GM23338 (cell line): Measurements from ENCODE around the gene SORL1. TPM values are rescaled to one million over a fixed set of nuclear protein-coding genes. Genes with fewer than 3 reads are reported as not detected.

Experiments
- ATAC-seq: fragments of 200-7000 bp; cut with Tn5 transposase; 3 replicates; pipeline ENCODE4 v1.9.1; 2020
- DNase-seq: peaks from one replicate; pipeline ENCODE4 v3.0.0-alpha.2; 2015; ENCODE audit warnings: low spot score
- H2AFZ ChIP-seq: fragments of 200-600 bp; sonication (generic); 2 replicates; pipeline ENCODE4 v1.8.0; 2016; ENCODE audit warnings: antibody characterized with exemption, mild to moderate bottlenecking, moderate library complexity
- H3F3A ChIP-seq: fragments of 200-600 bp; sonication (generic); replicated peaks from 2 replicates; pipeline ENCODE4 v1.8.0; 2017; ENCODE audit warnings: antibody characterized with exemption, mixed run types, low read depth
- H3K27ac ChIP-seq: fragments of 200-600 bp; sonication (generic); 2 replicates; pipeline ENCODE4 v1.6.1; 2016; ENCODE audit warnings: low read depth
- H3K27me3 ChIP-seq: fragments of 200-600 bp; sonication (generic); 2 replicates; pipeline ENCODE4 v1.8.0; 2016; ENCODE audit warnings: mild to moderate bottlenecking, mixed run types, moderate library complexity; ENCODE audit not compliant: insufficient read depth
- H3K36me3 ChIP-seq: fragments of 200-600 bp; sonication (generic); 2 replicates; pipeline ENCODE4 v1.8.0; 2016; ENCODE audit warnings: mild to moderate bottlenecking; ENCODE audit not compliant: insufficient read depth
- H3K4me1 ChIP-seq: fragments of 200-600 bp; sonication (generic); 2 replicates; pipeline ENCODE4 v1.8.0; 2016; ENCODE audit warnings: mild to moderate bottlenecking, moderate library complexity; ENCODE audit not compliant: insufficient read depth
- H3K4me2 ChIP-seq: fragments of 200-600 bp; sonication (generic); 2 replicates; pipeline ENCODE4 v1.7.1; 2017; ENCODE audit warnings: mixed run types
- H3K4me3 ChIP-seq: fragments of 200-600 bp; sonication (generic); 2 replicates; pipeline ENCODE4 v1.6.1; 2016; ENCODE audit warnings: mixed run types
- H3K79me2 ChIP-seq: fragments of 200-600 bp; sonication (generic); replicated peaks from 2 replicates; pipeline ENCODE4 v1.8.0; 2017; ENCODE audit warnings: mild to moderate bottlenecking; ENCODE audit not compliant: insufficient read depth
- H3K9me2 ChIP-seq: fragments of 200-600 bp; sonication (generic); 2 replicates; pipeline ENCODE4 v1.8.0; 2017; ENCODE audit not compliant: insufficient read depth
- H4K20me1 ChIP-seq: fragments of 200-600 bp; sonication (generic); replicated peaks from 2 replicates; pipeline ENCODE4 v1.8.0; 2017; ENCODE audit warnings: mild to moderate bottlenecking; ENCODE audit not compliant: insufficient read depth
- H3K27ac Mint-ChIP-seq: 2 replicates; pipeline ENCODE4 v1.8.0; 2020; ENCODE audit warnings: inconsistent platforms, mild to moderate bottlenecking, moderate library complexity, mixed read lengths
- H3K27me3 Mint-ChIP-seq: 3 replicates; pipeline ENCODE4 v1.8.0; 2022; ENCODE audit warnings: low read depth, mild to moderate bottlenecking, moderate library complexity, mixed read lengths, inconsistent platforms; ENCODE audit not compliant: insufficient read depth, poor library complexity
- H3K36me3 Mint-ChIP-seq: 3 replicates; pipeline ENCODE4 v1.8.0; 2021; ENCODE audit warnings: low read depth, mild to moderate bottlenecking, inconsistent platforms, moderate library complexity, mixed read lengths
- H3K4me1 Mint-ChIP-seq: 3 replicates; pipeline ENCODE4 v1.8.0; 2020; ENCODE audit warnings: mild to moderate bottlenecking, inconsistent platforms, mixed read lengths
- H3K4me3 Mint-ChIP-seq: 3 replicates; pipeline ENCODE4 v1.8.0; 2021; ENCODE audit warnings: moderate library complexity, mild to moderate bottlenecking, inconsistent platforms, mixed read lengths
- H3K9me3 Mint-ChIP-seq: 3 replicates; pipeline ENCODE4 v1.8.0; 2020; ENCODE audit warnings: moderate library complexity, mild to moderate bottlenecking, inconsistent platforms, mixed read lengths
- CREB1 ChIP-seq: fragments of 250-450 bp; sonication (Bioruptor Pico); IDR thresholded peaks from 2 replicates; pipeline ENCODE4 v1.5.0; 2020; ENCODE audit warnings: low read depth, mild to moderate bottlenecking, moderate library complexity
- CTCF ChIP-seq, 2 experiments: fragments of 200-600 bp in 1 of 2; sonication (generic) in 1 of 2; conservative IDR thresholded peaks; 2 replicates each; pipeline versions ENCODE4 v1.5.1 to v1.6.1; 2016 to 2017; ENCODE audit warnings: antibody characterized with exemption in 2 of 2, low read depth in 2 of 2, mild to moderate bottlenecking in 2 of 2, moderate library complexity in 1 of 2
- EZH2 ChIP-seq: fragments of 200-600 bp; sonication (generic); IDR thresholded peaks from one replicate; pipeline ENCODE4 v1.8.0; 2017; ENCODE audit warnings: antibody characterized with exemption, mild to moderate bottlenecking, low read depth; ENCODE audit not compliant: unreplicated experiment
- EZH2phosphoT487 ChIP-seq: fragments of 200-600 bp; sonication (generic); IDR thresholded peaks from one replicate; pipeline ENCODE4 v1.8.1; 2018; ENCODE audit warnings: antibody characterized with exemption; ENCODE audit not compliant: unreplicated experiment
- JUNB ChIP-seq: IDR thresholded peaks from one replicate; pipeline ENCODE4 v1.6.1; 2016; ENCODE audit warnings: antibody characterized with exemption; ENCODE audit not compliant: unreplicated experiment
- NANOG ChIP-seq: IDR thresholded peaks from 2 replicates; pipeline ENCODE4 v1.6.1; 2016; ENCODE audit warnings: antibody characterized with exemption, borderline replicate concordance
- ZNF114 ChIP-seq: fragments of 250-450 bp; sonication (Bioruptor Pico); IDR thresholded peaks from 2 replicates; pipeline ENCODE4 v1.5.0; 2020; ENCODE audit warnings: mild to moderate bottlenecking, moderate library complexity
- ZNF462 ChIP-seq: fragments of 250-450 bp; sonication (Bioruptor Pico); IDR thresholded peaks from 2 replicates; pipeline ENCODE4 v1.5.0; 2020; ENCODE audit warnings: mild to moderate bottlenecking, moderate library complexity
- polyA plus RNA-seq: library from polyadenylated mRNA; unstranded; fragments of >200 nt; fragmentation: Nextera tagmentation; extraction: Ambion mirVana; gene quantifications from 2 replicates; pipeline ENCODE4 v1.2.1, GENCODE V29; 2016
- total RNA-seq: library from RNA; depleted of rRNA; stranded (reverse); fragments of >200 nt; shearing (Covaris generic); gene quantifications from 2 replicates; pipeline ENCODE4 v1.2.3, GENCODE V29; 2014

The SORL1 gene
- total and polyA plus RNA-seq, 2 experiments from 2014 or later, result 23.0 to 78.8 TPM

- no peak for TF ChIP-seq ZNF462
Measured at GRCh38 chr11:121540627-121541026, 88.5 kb downstream of the SORL1 start (continued).

GRCh38 chr11:121543836-121544380 lies 91.8 kb downstream of the SORL1 start:
- Histone ChIP-seq H3K4me3 (no peak overlapping the region), H3K79me2 (no peaks in the 10 kb centered on the region; the same call in 1 of the 2 replicates), H3K4me1 (no peaks in the 10 kb centered on the region), H3K27ac (no peak overlapping the region), H2AFZ (no peak overlapping the region), H3K9me2 (no peaks in the 10 kb centered on the region), H4K20me1 (no peaks in the 10 kb centered on the region), H3F3A (no peaks in the 10 kb centered on the region), H3K27me3 (no peaks in the 10 kb centered on the region), H3K4me2 (no peak overlapping the region), H3K36me3 (peaks cover 17% of the 10 kb centered on the region)
- Mint-ChIP-seq H3K27me3 (no peaks in the 10 kb centered on the region), H3K36me3 (peaks cover 42% of the 10 kb centered on the region), H3K4me1 (peaks cover 10% of the 10 kb centered on the region; the same call in 2 of the 3 replicates), H3K27ac (no peak overlapping the region), H3K4me3 (no peak overlapping the region), H3K9me3 (no peaks in the 10 kb centered on the region)
- DNase-seq, result no peak
- ATAC-seq, result no peak
- TF ChIP-seq CTCF (conservative IDR thresholded peaks at IDR 0.05; ENCODE audit: low read depth in 2 of 2) (no peak), EZH2phosphoT487 (no peak), EZH2 (no peak), JUNB (no peak), ZNF114 (CRISPR knock-in tag) (no peak), CREB1 (CRISPR knock-in tag) (no peak), ZNF462 (no peak), NANOG (no peak)
